ENCODE data around the gene MAML3.

DNA sequence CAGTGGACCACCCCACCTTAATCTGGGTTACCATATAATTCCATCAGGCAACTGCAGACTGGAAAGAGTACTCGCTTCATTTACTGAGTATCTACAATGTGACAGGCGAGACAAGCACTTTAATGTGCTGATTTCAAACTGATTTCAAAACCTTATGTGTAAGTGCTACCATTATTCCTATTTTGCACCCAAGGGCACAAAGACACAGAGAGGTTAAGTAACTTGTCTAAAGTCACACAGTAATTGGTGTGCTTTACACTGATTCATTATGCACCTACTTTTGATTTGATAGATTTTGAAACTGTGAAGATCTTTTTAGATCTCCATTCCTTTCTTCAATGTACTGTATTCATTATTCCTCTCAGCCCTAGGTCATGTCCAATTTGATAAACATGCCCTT lies 296.0 kb downstream of the MAML3 start:
- TF ChIP-seq CTCF (optimal IDR thresholded peaks at IDR 0.05 in 1 of 3, IDR thresholded peaks at IDR 0.05 in 1 of 3, conservative IDR thresholded peaks at IDR 0.05 in 1 of 3; ENCODE audit: extremely low read depth in 1 of 3, insufficient read depth in 2 of 3, low read length in 3 of 3) (no peak), EZH2 (IDR thresholded peaks at IDR 0.05; ENCODE audit: low read length) (no peak)
